Measurements from ENCODE around the gene OPN1MW3. TPM values are rescaled to one million over a fixed set of nuclear protein-coding genes. Genes with fewer than 3 reads are reported as not detected.
"Not testable (repeated sequence)": the region's sequence is repeated elsewhere in the genome, so short reads cannot be mapped to it uniquely, and the experiment has no call there.

OPN1MW3 gene
- total RNA-seq, 3 donors from 2014 or later, result not detected

GRCh38 chrX:154263072-154263471, 5.7 kb downstream of the OPN1MW3 start:
- H3K27me3 Mint-ChIP-seq (ENCODE audit: low read depth); H3K4me1 Mint-ChIP-seq (ENCODE audit: low read depth); DNase-seq; ATAC-seq; H3K36me3 Mint-ChIP-seq (ENCODE audit: insufficient read depth); H3K4me3 Mint-ChIP-seq; H3K9me3 Mint-ChIP-seq: not testable (repeated sequence)

GRCh38 chrX:154269245-154269644, 11.9 kb downstream of the OPN1MW3 start:
- not testable (repeated sequence) for H3K36me3 Mint-ChIP-seq (ENCODE audit: insufficient read depth); H3K4me1 Mint-ChIP-seq (ENCODE audit: low read depth)

GRCh38 chrX:154284489-154285338, 27.3 kb downstream of the OPN1MW3 start:
- ATAC-seq, result peak; percentile 98 to 99
- not testable (repeated sequence) for H3K27me3 Mint-ChIP-seq (ENCODE audit: low read depth)

More at GRCh38 chrX:154269245-154269644, 11.9 kb downstream of the OPN1MW3 start:
- DNase-seq; H3K27me3 Mint-ChIP-seq (ENCODE audit: low read depth); ATAC-seq; H3K9me3 Mint-ChIP-seq; H3K4me3 Mint-ChIP-seq: not testable (repeated sequence)

GRCh38 chrX:154286406-154286805, 29.0 kb downstream of the OPN1MW3 start:
- H3K4me3 Mint-ChIP-seq; H3K9me3 Mint-ChIP-seq; DNase-seq; H3K36me3 Mint-ChIP-seq (ENCODE audit: insufficient read depth); ATAC-seq; H3K27me3 Mint-ChIP-seq (ENCODE audit: low read depth); H3K4me1 Mint-ChIP-seq (ENCODE audit: low read depth): not testable (repeated sequence)

More at GRCh38 chrX:154284489-154285338, 27.3 kb downstream of the OPN1MW3 start:
- not testable (repeated sequence) for H3K36me3 Mint-ChIP-seq (ENCODE audit: insufficient read depth); H3K4me3 Mint-ChIP-seq; DNase-seq; H3K9me3 Mint-ChIP-seq; H3K4me1 Mint-ChIP-seq (ENCODE audit: low read depth)

- ATAC-seq (no peak), DNase-seq (no peak)
- H3K4me3 Mint-ChIP-seq, result no peak within 1 kb of the TSS
- H3K36me3 Mint-ChIP-seq (ENCODE audit: insufficient read depth), result no peaks in the 10 kb centered on the region
- no peaks in the 10 kb centered on the region for H3K4me1 Mint-ChIP-seq (ENCODE audit: low read depth)
- H3K27me3 Mint-ChIP-seq (ENCODE audit: low read depth), result no peaks in the 10 kb centered on the region
- no peaks in the 10 kb centered on the region for H3K9me3 Mint-ChIP-seq
Measured at GRCh38 chrX:154294791-154295574, 37.6 kb downstream of the OPN1MW3 start, which contains the start of gene TEX28. Gene TEX28, minus strand, starts transcription at chrX:154295124. Its CDS starts 3,007 bp downstream, at chrX:154292117.

- no peak for DNase-seq
- no peak for ATAC-seq
- H3K9me3 Mint-ChIP-seq, result no peaks in the 10 kb centered on the region
- H3K36me3 Mint-ChIP-seq (ENCODE audit: insufficient read depth), result no peaks in the 10 kb centered on the region
- no peaks in the 10 kb centered on the region for H3K27me3 Mint-ChIP-seq (ENCODE audit: low read depth)
- H3K4me3 Mint-ChIP-seq, result no peak within 1 kb of the TSS
- peaks cover 2% of the 10 kb centered on the region for H3K4me1 Mint-ChIP-seq (ENCODE audit: low read depth)
Measured at GRCh38 chrX:154295664-154296310, 38.4 kb downstream of the OPN1MW3 start, which contains the start of gene TKTL1. Gene TKTL1, plus strand, starts transcription at chrX:154295795. Its CDS starts 65 bp downstream, at chrX:154295860.

- Mint-ChIP-seq H3K4me3 (no peak overlapping the region), H3K9me3 (no peaks in the 10 kb centered on the region), H3K4me1 (ENCODE audit: low read depth) (peaks cover 2% of the 10 kb centered on the region), H3K27me3 (ENCODE audit: low read depth) (no peaks in the 10 kb centered on the region), H3K36me3 (ENCODE audit: insufficient read depth) (no peaks in the 10 kb centered on the region)
- DNase-seq (no peak), ATAC-seq (no peak)
Measured at GRCh38 chrX:154296731-154297130, 39.3 kb downstream of the OPN1MW3 start.

- Mint-ChIP-seq H3K27me3 (ENCODE audit: low read depth) (no peaks in the 10 kb centered on the region), H3K4me1 (ENCODE audit: low read depth) (peaks cover 2% of the 10 kb centered on the region), H3K9me3 (no peaks in the 10 kb centered on the region), H3K36me3 (ENCODE audit: insufficient read depth) (no peaks in the 10 kb centered on the region), H3K4me3 (no peak overlapping the region)
- ATAC-seq, result no peak
- DNase-seq, result no peak
Measured at GRCh38 chrX:154298312-154298711, 40.9 kb downstream of the OPN1MW3 start.

GRCh38 chrX:154300816-154301215, 43.4 kb downstream of the OPN1MW3 start:
- peaks cover 5% of the 10 kb centered on the region for H3K4me1 Mint-ChIP-seq (ENCODE audit: low read depth)
- DNase-seq, result no peak
- H3K36me3 Mint-ChIP-seq (ENCODE audit: insufficient read depth), result no peaks in the 10 kb centered on the region
- H3K27me3 Mint-ChIP-seq (ENCODE audit: low read depth), result no peaks in the 10 kb centered on the region
- H3K4me3 Mint-ChIP-seq, result no peak overlapping the region
- no peak for ATAC-seq
- no peaks in the 10 kb centered on the region for H3K9me3 Mint-ChIP-seq

- H3K9me3 Mint-ChIP-seq; DNase-seq; H3K27me3 Mint-ChIP-seq (ENCODE audit: low read depth); H3K4me3 Mint-ChIP-seq; ATAC-seq; H3K36me3 Mint-ChIP-seq (ENCODE audit: insufficient read depth): not testable (repeated sequence)
- H3K4me1 Mint-ChIP-seq (ENCODE audit: low read depth), result peaks cover 12% of the 10 kb centered on the region
Measured at GRCh38 chrX:154302998-154303397, 45.6 kb downstream of the OPN1MW3 start.

- H3K9me3 Mint-ChIP-seq, result no peaks in the 10 kb centered on the region
- DNase-seq, result no peak
- no peak overlapping the region for H3K4me3 Mint-ChIP-seq
- no peak for ATAC-seq
- H3K4me1 Mint-ChIP-seq (ENCODE audit: low read depth), result peaks cover 17% of the 10 kb centered on the region
- H3K36me3 Mint-ChIP-seq (ENCODE audit: insufficient read depth), result no peaks in the 10 kb centered on the region
- no peaks in the 10 kb centered on the region for H3K27me3 Mint-ChIP-seq (ENCODE audit: low read depth)
Measured at GRCh38 chrX:154303476-154303875, 46.1 kb downstream of the OPN1MW3 start.

GRCh38 chrX:154304846-154305245, 47.5 kb downstream of the OPN1MW3 start:
- Mint-ChIP-seq H3K9me3 (no peaks in the 10 kb centered on the region), H3K27me3 (ENCODE audit: low read depth) (no peaks in the 10 kb centered on the region), H3K4me1 (ENCODE audit: low read depth) (peaks cover 24% of the 10 kb centered on the region), H3K4me3 (no peak overlapping the region), H3K36me3 (ENCODE audit: insufficient read depth) (no peaks in the 10 kb centered on the region)
- ATAC-seq (no peak), DNase-seq (no peak)

- Mint-ChIP-seq H3K36me3 (ENCODE audit: insufficient read depth) (no peaks in the 10 kb centered on the region), H3K4me3 (no peak overlapping the region), H3K27me3 (ENCODE audit: low read depth) (no peaks in the 10 kb centered on the region), H3K9me3 (no peaks in the 10 kb centered on the region), H3K4me1 (ENCODE audit: low read depth) (peaks cover 23% of the 10 kb centered on the region)
- ATAC-seq (no peak), DNase-seq (no peak)
Measured at GRCh38 chrX:154305541-154306205, 48.3 kb downstream of the OPN1MW3 start.

GRCh38 chrX:154307202-154307601, 49.8 kb downstream of the OPN1MW3 start:
- ATAC-seq (no peak), DNase-seq (no peak)
- Mint-ChIP-seq H3K9me3 (no peaks in the 10 kb centered on the region), H3K4me1 (ENCODE audit: low read depth) (peaks cover 33% of the 10 kb centered on the region), H3K27me3 (ENCODE audit: low read depth) (no peaks in the 10 kb centered on the region), H3K4me3 (no peak overlapping the region), H3K36me3 (ENCODE audit: insufficient read depth) (no peaks in the 10 kb centered on the region)
